GM23338 (cell line): ENCODE data around the gene PDLIM5. TPM values are rescaled to one million over a fixed set of nuclear protein-coding genes. Genes with fewer than 3 reads are reported as not detected.

Experiments used
- ATAC-seq: fragments of 200-7000 bp; cut with Tn5 transposase; 3 replicates; pipeline ENCODE4 v1.9.1; 2020
- DNase-seq: peaks from one replicate; pipeline ENCODE4 v3.0.0-alpha.2; 2015; ENCODE audit warnings: low spot score
- H2AFZ ChIP-seq: fragments of 200-600 bp; sonication (generic); 2 replicates; pipeline ENCODE4 v1.8.0; 2016; ENCODE audit warnings: antibody characterized with exemption, mild to moderate bottlenecking, moderate library complexity
- H3F3A ChIP-seq: fragments of 200-600 bp; sonication (generic); replicated peaks from 2 replicates; pipeline ENCODE4 v1.8.0; 2017; ENCODE audit warnings: antibody characterized with exemption, mixed run types, low read depth
- H3K27ac ChIP-seq: fragments of 200-600 bp; sonication (generic); 2 replicates; pipeline ENCODE4 v1.6.1; 2016; ENCODE audit warnings: low read depth
- H3K27me3 ChIP-seq: fragments of 200-600 bp; sonication (generic); 2 replicates; pipeline ENCODE4 v1.8.0; 2016; ENCODE audit warnings: mild to moderate bottlenecking, mixed run types, moderate library complexity; ENCODE audit not compliant: insufficient read depth
- H3K36me3 ChIP-seq: fragments of 200-600 bp; sonication (generic); 2 replicates; pipeline ENCODE4 v1.8.0; 2016; ENCODE audit warnings: mild to moderate bottlenecking; ENCODE audit not compliant: insufficient read depth
- H3K4me1 ChIP-seq: fragments of 200-600 bp; sonication (generic); 2 replicates; pipeline ENCODE4 v1.8.0; 2016; ENCODE audit warnings: mild to moderate bottlenecking, moderate library complexity; ENCODE audit not compliant: insufficient read depth
- H3K4me2 ChIP-seq: fragments of 200-600 bp; sonication (generic); 2 replicates; pipeline ENCODE4 v1.7.1; 2017; ENCODE audit warnings: mixed run types
- H3K4me3 ChIP-seq: fragments of 200-600 bp; sonication (generic); 2 replicates; pipeline ENCODE4 v1.6.1; 2016; ENCODE audit warnings: mixed run types
- H3K79me2 ChIP-seq: fragments of 200-600 bp; sonication (generic); replicated peaks from 2 replicates; pipeline ENCODE4 v1.8.0; 2017; ENCODE audit warnings: mild to moderate bottlenecking; ENCODE audit not compliant: insufficient read depth
- H3K9me2 ChIP-seq: fragments of 200-600 bp; sonication (generic); 2 replicates; pipeline ENCODE4 v1.8.0; 2017; ENCODE audit not compliant: insufficient read depth
- H4K20me1 ChIP-seq: fragments of 200-600 bp; sonication (generic); replicated peaks from 2 replicates; pipeline ENCODE4 v1.8.0; 2017; ENCODE audit warnings: mild to moderate bottlenecking; ENCODE audit not compliant: insufficient read depth
- H3K27ac Mint-ChIP-seq: 2 replicates; pipeline ENCODE4 v1.8.0; 2020; ENCODE audit warnings: inconsistent platforms, mild to moderate bottlenecking, moderate library complexity, mixed read lengths
- H3K27me3 Mint-ChIP-seq: 3 replicates; pipeline ENCODE4 v1.8.0; 2022; ENCODE audit warnings: low read depth, mild to moderate bottlenecking, moderate library complexity, mixed read lengths, inconsistent platforms; ENCODE audit not compliant: insufficient read depth, poor library complexity
- H3K36me3 Mint-ChIP-seq: 3 replicates; pipeline ENCODE4 v1.8.0; 2021; ENCODE audit warnings: low read depth, mild to moderate bottlenecking, inconsistent platforms, moderate library complexity, mixed read lengths
- H3K4me1 Mint-ChIP-seq: 3 replicates; pipeline ENCODE4 v1.8.0; 2020; ENCODE audit warnings: mild to moderate bottlenecking, inconsistent platforms, mixed read lengths
- H3K4me3 Mint-ChIP-seq: 3 replicates; pipeline ENCODE4 v1.8.0; 2021; ENCODE audit warnings: moderate library complexity, mild to moderate bottlenecking, inconsistent platforms, mixed read lengths
- H3K9me3 Mint-ChIP-seq: 3 replicates; pipeline ENCODE4 v1.8.0; 2020; ENCODE audit warnings: moderate library complexity, mild to moderate bottlenecking, inconsistent platforms, mixed read lengths
- POLR2AphosphoS5 ChIP-seq: IDR thresholded peaks from 2 replicates; pipeline ENCODE4 v1.6.1; 2016; ENCODE audit warnings: antibody characterized with exemption, low read depth
- REST ChIP-seq: IDR thresholded peaks from one replicate; pipeline ENCODE4 v1.6.1; 2018; ENCODE audit warnings: antibody characterized with exemption; ENCODE audit not compliant: unreplicated experiment
- ZNF114 ChIP-seq: fragments of 250-450 bp; sonication (Bioruptor Pico); IDR thresholded peaks from 2 replicates; pipeline ENCODE4 v1.5.0; 2020; ENCODE audit warnings: mild to moderate bottlenecking, moderate library complexity
- ZNF462 ChIP-seq: fragments of 250-450 bp; sonication (Bioruptor Pico); IDR thresholded peaks from 2 replicates; pipeline ENCODE4 v1.5.0; 2020; ENCODE audit warnings: mild to moderate bottlenecking, moderate library complexity
- polyA plus RNA-seq: library from polyadenylated mRNA; unstranded; fragments of >200 nt; fragmentation: Nextera tagmentation; extraction: Ambion mirVana; gene quantifications from 2 replicates; pipeline ENCODE4 v1.2.1, GENCODE V29; 2016
- total RNA-seq: library from RNA; depleted of rRNA; stranded (reverse); fragments of >200 nt; shearing (Covaris generic); gene quantifications from 2 replicates; pipeline ENCODE4 v1.2.3, GENCODE V29; 2014

PDLIM5 gene
- total and polyA plus RNA-seq, 2 experiments from 2014 or later, result 45.2 to 53.0 TPM

- no peak overlapping the region for H3K27ac Mint-ChIP-seq
- peak overlapping the region; percentile 43; the same call in 1 of the 2 replicates for H2AFZ ChIP-seq
- H3K4me1 ChIP-seq, result peaks cover 18% of the 10 kb centered on the region
Measured at GRCh38 chr4:94412019-94412657, 39.6 kb upstream of the PDLIM5 start.

More at GRCh38 chr4:94412019-94412657, 39.6 kb upstream of the PDLIM5 start:
- Mint-ChIP-seq H3K9me3 (no peaks in the 10 kb centered on the region), H3K4me1 (peaks cover 23% of the 10 kb centered on the region; the same call in 2 of the 3 replicates), H3K36me3 (no peaks in the 10 kb centered on the region), H3K27me3 (no peaks in the 10 kb centered on the region), H3K4me3 (no peak overlapping the region)
- Histone ChIP-seq H3K27me3 (no peaks in the 10 kb centered on the region), H3F3A (no peaks in the 10 kb centered on the region), H3K4me3 (no peak overlapping the region), H3K27ac (no peak overlapping the region), H3K9me2 (no peaks in the 10 kb centered on the region), H3K36me3 (no peaks in the 10 kb centered on the region), H3K4me2 (peak overlapping the region; percentile 23; the same call in 1 of the 2 replicates), H3K79me2 (no peaks in the 10 kb centered on the region), H4K20me1 (no peaks in the 10 kb centered on the region)
- TF ChIP-seq ZNF462 (CRISPR knock-in tag) (no peak), REST (no peak), POLR2AphosphoS5 (no peak), ZNF114 (CRISPR knock-in tag) (no peak)
- ATAC-seq (no peak), DNase-seq (no peak)
